Measurements from ENCODE around the gene ZC2HC1C.

DNA sequence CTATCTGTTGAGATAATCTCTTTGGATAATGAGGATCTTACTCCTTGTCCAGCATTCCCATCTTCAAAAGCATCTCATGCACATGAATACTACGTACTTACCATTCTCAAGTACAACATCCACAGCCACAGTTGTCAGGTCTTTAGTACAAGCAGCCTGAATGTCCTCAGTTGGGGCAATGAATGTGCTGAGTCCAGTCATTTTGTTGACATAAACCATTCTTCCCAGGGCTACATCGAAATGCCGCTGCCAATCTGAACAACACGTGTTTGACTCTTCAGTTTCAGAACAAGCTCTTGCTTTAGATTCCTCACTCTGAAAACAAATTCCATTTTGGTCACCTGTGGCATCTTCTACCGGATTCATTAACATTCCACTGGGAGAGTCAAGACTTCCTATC lies 23.2 kb upstream of the ZC2HC1C start:
- TF ChIP-seq, protein P1, sequence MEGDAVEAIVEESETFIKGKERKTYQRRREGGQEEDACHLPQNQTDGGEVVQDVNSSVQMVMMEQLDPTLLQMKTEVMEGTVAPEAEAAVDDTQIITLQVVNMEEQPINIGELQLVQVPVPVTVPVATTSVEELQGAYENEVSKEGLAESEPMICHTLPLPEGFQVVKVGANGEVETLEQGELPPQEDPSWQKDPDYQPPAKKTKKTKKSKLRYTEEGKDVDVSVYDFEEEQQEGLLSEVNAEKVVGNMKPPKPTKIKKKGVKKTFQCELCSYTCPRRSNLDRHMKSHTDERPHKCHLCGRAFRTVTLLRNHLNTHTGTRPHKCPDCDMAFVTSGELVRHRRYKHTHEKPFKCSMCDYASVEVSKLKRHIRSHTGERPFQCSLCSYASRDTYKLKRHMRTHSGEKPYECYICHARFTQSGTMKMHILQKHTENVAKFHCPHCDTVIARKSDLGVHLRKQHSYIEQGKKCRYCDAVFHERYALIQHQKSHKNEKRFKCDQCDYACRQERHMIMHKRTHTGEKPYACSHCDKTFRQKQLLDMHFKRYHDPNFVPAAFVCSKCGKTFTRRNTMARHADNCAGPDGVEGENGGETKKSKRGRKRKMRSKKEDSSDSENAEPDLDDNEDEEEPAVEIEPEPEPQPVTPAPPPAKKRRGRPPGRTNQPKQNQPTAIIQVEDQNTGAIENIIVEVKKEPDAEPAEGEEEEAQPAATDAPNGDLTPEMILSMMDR (IDR thresholded peaks at IDR 0.05; ENCODE audit: poor library complexity), result no peak
- TF ChIP-seq EZH2 (IDR thresholded peaks at IDR 0.05; ENCODE audit: borderline replicate concordance) (no peak), EZH2phosphoT487 (IDR thresholded peaks at IDR 0.05; ENCODE audit: low read depth, severe bottlenecking, unreplicated experiment) (no peak)

Data from hepatocyte (in vitro differentiated cells).